Heart right ventricle (tissue), 16 donors: Measurements from ENCODE around the gene KLHL29. TPM values are rescaled to one million over a fixed set of nuclear protein-coding genes. Genes with fewer than 3 reads are reported as not detected.
"Not testable (repeated sequence)": the region's sequence is repeated elsewhere in the genome, so short reads cannot be mapped to it uniquely, and the experiment has no call there.

ENCODE experiments used
- ATAC-seq, 8 donors: fragments of 200-7000 bp; cut with Tn5 transposase; one replicate each; pipeline ENCODE4 v1.9.1; 2020; ENCODE audit warnings: mild to moderate bottlenecking in 8 of 8, moderate library complexity in 8 of 8, moderate number of reproducible peaks in 1 of 8
- DNase-seq, 2 donors: peaks; one replicate each; pipeline ENCODE4 v3.0.0-alpha.2; 2020
- H3K27ac ChIP-seq, 10 donors: fragments of 200-600 bp; sonication (generic) in 2 of 10; one replicate each; pipeline versions ENCODE4 v1.5.0 to v1.8.0; 2020 to 2022; ENCODE audit warnings: mild to moderate bottlenecking in 3 of 10
- H3K27me3 ChIP-seq, 7 donors: fragments of 200-600 bp; one replicate each; pipeline ENCODE4 v1.8.0; 2021 to 2022; ENCODE audit warnings: mild to moderate bottlenecking in 2 of 7
- H3K36me3 ChIP-seq, 9 donors: fragments of 200-600 bp; sonication (generic) in 1 of 9; one replicate each; pipeline versions ENCODE4 v1.5.0 to v1.8.0; 2020 to 2022; ENCODE audit warnings: mild to moderate bottlenecking in 2 of 9
- H3K4me1 ChIP-seq, 9 donors: fragments of 200-600 bp; sonication (generic) in 1 of 9; one replicate each; pipeline versions ENCODE4 v1.5.0 to v1.8.0; 2020 to 2022; ENCODE audit warnings: mild to moderate bottlenecking in 4 of 9
- H3K4me3 ChIP-seq, 10 donors: fragments of 200-600 bp; sonication (generic) in 2 of 10; one replicate each; pipeline versions ENCODE4 v1.5.0 to v1.8.0; 2020 to 2022; ENCODE audit warnings: mild to moderate bottlenecking in 7 of 10, moderate library complexity in 2 of 10
- H3K9me3 ChIP-seq, 11 donors: fragments of 200-600 bp in 10 of 11; sonication (generic) in 2 of 11; one replicate each; pipeline versions ENCODE4 v1.5.0 to v1.8.0; 2013 to 2022; ENCODE audit warnings: mild to moderate bottlenecking in 2 of 11, control low read depth in 1 of 11, moderate library complexity in 1 of 11
- WGBS, 2 donors: extraction: QIAGEN DNeasy Blood & Tissue Kit; methylation state at CpG; one replicate each; pipeline ENCODE4 v1.1.7; 2013; ENCODE audit warnings: inconsistent platforms in 1 of 2; 5-methylcytosine and 5-hydroxymethylcytosine counted together
- intact Hi-C, 10 donors: fragments of 100-400 bp; cut with DNase I; formaldehyde crosslinking; loops; one replicate each; pipeline versions ENCODE4 v1.11.1 to v1.14.2; 2022
- polyA plus RNA-seq, 2 donors: library from polyadenylated mRNA; stranded (reverse); fragments of 200-250 nt; gene quantifications; one replicate each; pipeline ENCODE4 v1.2.3, GENCODE V29; 2013
- total RNA-seq, 10 donors: library from RNA; stranded (reverse); fragmentation: NEBNext Ultra II Directional in 3 of 10; extraction: Animal tissue kit (Norgen Biotek cat#: 25700) in 3 of 10; gene quantifications; one replicate each; pipeline versions ENCODE4 v1.2.1 to v1.2.4, GENCODE V29; 2021 to 2023
- TF ChIP-seq, protein P1 (sequence below), 9 donors: fragments of 200-600 bp; sonication (generic) in 2 of 9; IDR thresholded peaks; one replicate each; pipeline versions ENCODE4 v1.5.0 to v1.8.0; 2021 to 2022; ENCODE audit warnings: antibody characterized with exemption in 9 of 9, mild to moderate bottlenecking in 5 of 9, moderate library complexity in 1 of 9
- donor health status: Arrhythmogenic right ventricular cardiomyopathy.
- donor health status: ischemic (EF 13 %, LVEDD 7.1; RV severe dilation, severe dysfunction).
- donor health status: healthy with polysubstance abuse.
- donor health status: DM: no; HTN: yes; CAD: no.
- donor health status: DM: no; HTN: no; CAD: no.
- donor health status: ischemic (EF 25% LVEDD 6.9; RV normal size, moderate dysfunction).
- donor health status: ischemic (EF 25% LVEDD 5.7; RV mildly dilated, moderate dysfunction).
- donor health status: healthy.
- donor health status: DM: yes; HTN: yes; CAD: no.
- donor health status: Ischemic cardiomyopathy.
- donor health status: ischemic (EF 35%, LVEDD 5.7; RV mildly dilated, moderate dysfunction).
- donor health status: nonischemic (EF 11% LVEDD 7.7; RV severe dilation, severe dysfunction).
- donor health status: DM: yes; HTN: yes; CAD: no.
- donor health status: PGD.
- donor health status: ischemic (EF 29% LVEDD 5.4; RV normal size, mild dysfunction).
- donor health status: nonischemic (EF 23%, LVEDD 6.1; RV moderate dilation, normal function).

Gene KLHL29
- total and polyA plus RNA-seq, 12 donors: 0.71 to 1.5 (median 1.0) TPM

DNA sequence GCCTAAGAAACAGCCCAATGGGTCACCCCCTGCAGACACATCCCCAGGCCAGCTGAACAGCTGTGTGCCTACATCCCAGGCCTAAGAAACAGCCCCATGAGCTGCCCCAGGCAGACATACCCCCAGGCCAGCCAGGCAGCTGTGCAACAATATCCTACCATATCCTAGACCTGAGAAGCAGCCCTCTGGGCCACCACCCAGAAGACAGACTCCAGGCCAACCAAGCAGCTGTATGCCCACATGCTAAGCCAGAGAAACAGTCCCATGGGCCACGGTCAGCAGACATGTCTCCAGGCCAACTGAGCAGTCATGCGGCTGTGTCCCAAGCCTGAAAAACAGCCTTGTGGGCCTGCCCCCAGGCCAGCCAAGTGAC, 336.5 kb downstream of the KLHL29 start:
- H3K4me3 ChIP-seq: no peak overlapping the region
- ATAC-seq (peak in 3 of 8 donors; percentile 31 to 59 (median 39)), DNase-seq (no peak)
- H3K36me3 ChIP-seq: peaks cover 0 to 34% (median 4%) of the 10 kb centered on the region in 9 donors
- peaks cover 0 to 11% (median 4%) of the 10 kb centered on the region in 9 donors for H3K4me1 ChIP-seq
- H3K9me3 ChIP-seq: peaks cover 0 to 42% (median 19%) of the 10 kb centered on the region in 11 donors
- TF ChIP-seq, protein P1, sequence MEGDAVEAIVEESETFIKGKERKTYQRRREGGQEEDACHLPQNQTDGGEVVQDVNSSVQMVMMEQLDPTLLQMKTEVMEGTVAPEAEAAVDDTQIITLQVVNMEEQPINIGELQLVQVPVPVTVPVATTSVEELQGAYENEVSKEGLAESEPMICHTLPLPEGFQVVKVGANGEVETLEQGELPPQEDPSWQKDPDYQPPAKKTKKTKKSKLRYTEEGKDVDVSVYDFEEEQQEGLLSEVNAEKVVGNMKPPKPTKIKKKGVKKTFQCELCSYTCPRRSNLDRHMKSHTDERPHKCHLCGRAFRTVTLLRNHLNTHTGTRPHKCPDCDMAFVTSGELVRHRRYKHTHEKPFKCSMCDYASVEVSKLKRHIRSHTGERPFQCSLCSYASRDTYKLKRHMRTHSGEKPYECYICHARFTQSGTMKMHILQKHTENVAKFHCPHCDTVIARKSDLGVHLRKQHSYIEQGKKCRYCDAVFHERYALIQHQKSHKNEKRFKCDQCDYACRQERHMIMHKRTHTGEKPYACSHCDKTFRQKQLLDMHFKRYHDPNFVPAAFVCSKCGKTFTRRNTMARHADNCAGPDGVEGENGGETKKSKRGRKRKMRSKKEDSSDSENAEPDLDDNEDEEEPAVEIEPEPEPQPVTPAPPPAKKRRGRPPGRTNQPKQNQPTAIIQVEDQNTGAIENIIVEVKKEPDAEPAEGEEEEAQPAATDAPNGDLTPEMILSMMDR (IDR thresholded peaks at IDR 0.05): no peak
- 96 to 98% methylated on average over 2 of the region's 2 CpGs for WGBS, 2 donors
- H3K27ac ChIP-seq: no peak overlapping the region
- intact Hi-C loops: no loop called here
- no peaks in the 10 kb centered on the region for H3K27me3 ChIP-seq

DNA sequence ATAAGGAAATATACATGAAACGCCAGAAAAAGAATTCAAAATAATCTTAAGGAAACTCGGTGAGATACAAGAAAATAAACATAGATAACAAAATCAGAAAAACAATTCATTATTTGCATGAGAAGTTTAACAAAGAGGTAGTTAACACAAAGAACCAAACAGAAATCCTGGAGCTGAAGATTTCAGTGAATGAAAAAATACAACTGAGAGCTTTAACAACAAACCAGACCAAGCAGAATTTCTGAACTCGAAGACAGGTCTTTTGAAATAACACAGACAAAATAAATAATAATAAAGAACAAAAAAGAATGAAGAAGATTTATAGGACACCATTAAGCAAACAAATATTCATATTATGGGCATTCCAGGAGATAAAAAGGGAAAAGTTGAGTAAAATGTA, 337.3 kb downstream of the KLHL29 start:
- 94 to 95% methylated on average over 3 of the region's 3 CpGs for WGBS, 2 donors
- DNase-seq (no peak), ATAC-seq (no peak)
- intact Hi-C loops: no loop called here
- Histone ChIP-seq H3K36me3 (peaks cover 0 to 34% (median 4%) of the 10 kb centered on the region in 9 donors), H3K27ac (no peak overlapping the region), H3K4me3 (no peak overlapping the region), H3K4me1 (peaks cover 0 to 11% (median 4%) of the 10 kb centered on the region in 9 donors), H3K27me3 (no peaks in the 10 kb centered on the region), H3K9me3 (peaks cover 0 to 42% (median 19%) of the 10 kb centered on the region in 11 donors)
- TF ChIP-seq, protein P1 (IDR thresholded peaks at IDR 0.05): no peak

DNA sequence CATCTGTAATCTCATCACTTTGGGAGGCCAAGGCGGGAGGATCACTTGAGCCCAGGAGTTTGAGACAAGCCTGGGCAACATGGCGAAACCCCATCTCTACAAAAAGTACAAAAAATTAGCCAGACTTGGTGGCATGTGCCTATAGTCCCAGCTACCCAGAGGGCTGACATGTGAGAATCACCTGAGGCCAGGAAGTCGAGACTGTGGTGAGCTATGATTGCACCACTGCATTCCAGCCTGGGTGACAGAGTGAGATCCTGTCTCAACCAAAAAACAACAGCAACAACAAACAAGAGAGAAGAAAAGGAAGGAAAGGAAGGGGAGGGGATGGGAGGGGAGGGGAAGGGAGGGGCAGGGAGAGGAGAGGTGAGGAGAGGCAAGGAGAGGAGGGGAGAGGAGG, 338.1 kb downstream of the KLHL29 start:
- Histone ChIP-seq H3K36me3 (peaks cover 0 to 34% (median 4%) of the 10 kb centered on the region in 9 donors), H3K4me1 (peaks cover 0 to 11% (median 4%) of the 10 kb centered on the region in 9 donors), H3K9me3 (peaks cover 0 to 42% (median 19%) of the 10 kb centered on the region in 11 donors)
- H3K27ac ChIP-seq, ATAC-seq, H3K4me3 ChIP-seq, DNase-seq, intact Hi-C loops, H3K27me3 ChIP-seq: not testable (repeated sequence)
- WGBS, 2 donors: 95 to 96% methylated on average over 3 of the region's 3 CpGs

DNA sequence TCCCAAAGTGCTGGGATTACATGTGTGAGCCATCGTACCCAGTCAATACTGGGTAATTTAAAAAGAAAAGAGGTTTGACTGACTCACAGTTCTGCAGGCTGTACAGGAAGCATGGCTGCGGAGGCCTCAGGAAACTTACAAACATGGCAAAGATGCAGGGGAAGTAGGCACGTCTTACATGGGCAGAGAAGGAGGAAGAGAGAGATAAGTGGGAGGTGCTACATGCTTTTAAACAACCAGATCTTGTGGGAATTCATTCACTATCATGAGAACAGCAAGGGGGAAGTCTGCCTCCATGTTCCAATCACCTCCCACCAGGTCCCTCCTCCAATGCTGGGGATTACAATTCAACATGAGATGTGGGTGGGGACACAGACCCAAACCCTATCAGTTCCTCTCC, 349.4 kb downstream of the KLHL29 start:
- WGBS, 2 donors: 87 to 91% methylated on average over 3 of the region's 3 CpGs
- TF ChIP-seq, protein P1 (IDR thresholded peaks at IDR 0.05): no peak

DNA sequence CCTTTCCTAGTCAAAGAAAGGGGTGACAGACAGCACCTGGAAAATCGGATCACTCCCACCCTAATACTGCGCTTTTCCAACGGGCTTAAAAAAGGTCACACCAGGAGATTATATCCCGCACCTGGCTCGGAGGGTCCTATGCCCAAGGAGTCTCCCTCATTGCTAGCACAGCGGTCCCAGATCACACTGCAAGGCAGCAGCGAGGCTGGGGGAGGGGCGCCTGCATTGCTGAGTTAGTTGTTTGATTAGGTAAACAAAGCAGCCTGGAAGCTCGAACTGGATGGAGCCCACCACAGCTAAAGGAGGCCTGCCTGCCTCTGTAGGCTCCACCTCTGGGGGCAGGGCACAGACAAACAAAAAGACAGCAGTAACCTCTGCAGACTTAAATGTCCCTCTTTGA, 351.8 kb downstream of the KLHL29 start:
- H3K4me3 ChIP-seq, H3K27ac ChIP-seq, intact Hi-C loops, ATAC-seq, H3K27me3 ChIP-seq, H3K4me1 ChIP-seq, DNase-seq: not testable (repeated sequence)
- 98 to 99% methylated on average over 9 of the region's 9 CpGs for WGBS, 2 donors
- Histone ChIP-seq H3K9me3 (peaks cover 0 to 18% (median 0%) of the 10 kb centered on the region in 11 donors), H3K36me3 (peaks cover 0 to 24% (median 0%) of the 10 kb centered on the region in 9 donors)

More for the DNA sequence above, 349.4 kb downstream of the KLHL29 start:
- no peak for DNase-seq
- peaks cover 0 to 27% (median 0%) of the 10 kb centered on the region in 9 donors for H3K36me3 ChIP-seq
- intact Hi-C loops: no loop called here
- no peak overlapping the region for H3K27ac ChIP-seq
- H3K4me1 ChIP-seq: no peaks in the 10 kb centered on the region
- H3K27me3 ChIP-seq: no peaks in the 10 kb centered on the region
- no peak for ATAC-seq
- peaks cover 0 to 18% (median 0%) of the 10 kb centered on the region in 11 donors for H3K9me3 ChIP-seq
- H3K4me3 ChIP-seq: no peak overlapping the region
